Stimulated activated CD4-positive, alpha-beta T cell treated with anti-CD3 and anti-CD28 coated beads, Interleukin-12 subunit alpha, Interleukin-12 subunit beta, amount 100 ng/mL, for 4 hours (primary cell): ENCODE results near the gene SYT3.
"Not testable (repeated sequence)": the region's sequence is repeated elsewhere in the genome, so short reads cannot be mapped to it uniquely, and the experiment has no call there.

Source experiments
- DNase-seq: peaks from one replicate; pipeline ENCODE4 v3.0.0-alpha.2; 2020

SYT3 gene

DNA sequence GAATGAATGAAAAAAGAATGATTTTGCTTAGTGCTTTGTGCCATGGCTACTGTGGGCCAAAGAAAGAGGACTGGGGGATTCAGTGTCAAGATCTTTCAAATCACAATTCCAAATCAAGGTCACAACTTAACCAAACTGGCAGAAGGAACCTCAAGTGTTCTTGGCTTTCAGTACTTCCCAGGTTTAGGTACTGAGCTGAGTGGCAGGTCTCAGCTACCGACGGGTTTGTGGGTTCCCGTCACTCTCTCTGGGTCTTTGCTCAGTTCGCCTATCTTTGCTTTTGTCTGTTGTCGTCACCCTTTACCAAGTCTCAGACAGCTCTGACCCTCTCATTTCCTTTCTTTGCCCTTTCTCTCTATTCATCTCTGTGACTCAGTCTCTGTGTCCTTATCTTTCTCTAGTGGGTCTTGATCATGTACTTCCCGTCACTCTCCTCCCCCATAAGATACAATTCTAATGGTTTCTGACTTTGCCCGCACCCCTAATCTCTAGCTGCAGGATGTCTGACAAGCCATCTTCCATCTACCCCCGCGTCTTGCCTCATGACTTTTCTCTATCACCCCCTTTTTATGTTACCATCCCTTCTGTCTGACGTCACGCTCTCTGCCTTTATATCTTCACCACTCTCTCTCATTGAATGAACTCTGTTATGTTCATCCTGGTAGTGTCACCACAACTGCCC, 38.1 kb downstream of the SYT3 start:
- DNase-seq = no peak

DNA sequence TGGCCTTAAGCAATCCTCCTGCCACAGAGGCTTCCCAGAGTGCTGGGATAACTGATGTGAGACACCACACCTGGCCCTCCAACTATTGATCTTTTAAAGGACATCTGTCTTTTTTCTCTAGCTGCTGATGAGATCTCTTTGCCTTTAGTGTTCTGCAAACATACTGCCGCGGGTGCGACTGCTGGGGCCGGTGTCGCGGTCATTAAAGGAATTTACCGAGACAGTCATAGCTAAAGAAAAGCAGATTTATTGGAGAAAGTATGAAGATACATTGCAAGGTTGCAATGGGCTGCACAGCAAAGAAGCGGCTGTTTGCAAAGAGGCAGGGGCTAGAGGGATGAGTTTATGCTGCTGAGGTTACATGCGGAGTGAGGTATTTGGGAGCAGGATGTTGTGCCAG, 40.3 kb downstream of the SYT3 start:
- no peak for DNase-seq

DNA sequence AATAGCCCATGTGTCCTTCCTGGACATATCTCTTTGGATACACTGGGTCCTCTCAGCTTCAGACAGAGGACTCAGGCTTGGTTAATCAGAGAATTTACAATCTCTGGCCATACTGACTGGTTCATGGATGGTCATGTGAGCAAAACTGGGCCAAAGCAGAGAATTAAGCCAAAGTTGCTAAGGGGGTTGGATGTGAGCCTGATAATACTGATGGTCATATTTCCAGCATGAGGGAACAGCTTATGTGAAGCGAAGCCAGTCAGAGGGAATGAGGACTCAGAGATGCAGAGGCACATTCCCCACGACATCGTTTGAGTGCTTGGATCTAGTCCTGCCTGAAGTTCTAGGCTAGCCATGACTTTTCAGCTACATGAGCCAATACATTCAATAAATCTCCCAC, 49.5 kb downstream of the SYT3 start:
- DNase-seq = no peak

DNA sequence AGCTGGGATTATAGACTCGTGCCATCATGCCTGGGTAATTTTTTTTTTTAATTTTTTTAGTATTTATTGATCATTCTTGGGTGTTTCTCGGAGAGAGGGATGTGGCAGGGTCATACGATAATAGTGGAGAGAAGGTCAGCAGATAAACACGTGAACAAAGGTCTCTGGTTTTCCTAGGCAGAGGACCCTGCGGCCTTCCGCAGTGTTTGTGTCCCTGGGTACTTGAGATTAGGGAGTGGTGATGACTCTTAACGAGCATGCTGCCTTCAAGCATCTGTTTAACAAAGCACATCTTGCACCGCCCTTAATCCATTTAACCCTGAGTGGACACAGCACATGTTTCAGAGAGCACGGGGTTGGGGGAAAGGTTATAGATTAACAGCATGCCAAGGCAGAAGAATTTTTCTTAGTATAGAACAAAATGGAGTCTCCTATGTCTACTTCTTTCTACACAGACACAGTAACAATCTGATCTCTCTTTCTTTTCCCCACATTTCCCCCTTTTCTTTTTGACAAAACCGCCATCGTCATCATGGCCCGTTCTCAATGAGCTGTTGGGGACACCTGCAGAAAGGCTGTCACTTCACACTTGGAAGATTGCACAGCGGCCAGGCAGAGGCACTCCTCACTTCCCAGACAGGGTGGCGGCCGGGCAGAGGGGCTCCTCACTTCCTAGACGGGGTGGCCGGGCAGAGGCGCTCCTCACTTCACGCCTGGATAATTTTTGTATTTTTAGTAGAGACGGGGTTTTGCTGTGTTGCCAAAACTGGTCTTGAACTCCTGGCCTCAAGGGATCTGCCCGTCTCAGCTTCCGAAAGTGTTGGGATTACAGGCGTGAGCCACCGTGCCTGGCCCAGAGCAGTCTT, 57.7 kb downstream of the SYT3 start:
- DNase-seq = not testable (repeated sequence)

DNA sequence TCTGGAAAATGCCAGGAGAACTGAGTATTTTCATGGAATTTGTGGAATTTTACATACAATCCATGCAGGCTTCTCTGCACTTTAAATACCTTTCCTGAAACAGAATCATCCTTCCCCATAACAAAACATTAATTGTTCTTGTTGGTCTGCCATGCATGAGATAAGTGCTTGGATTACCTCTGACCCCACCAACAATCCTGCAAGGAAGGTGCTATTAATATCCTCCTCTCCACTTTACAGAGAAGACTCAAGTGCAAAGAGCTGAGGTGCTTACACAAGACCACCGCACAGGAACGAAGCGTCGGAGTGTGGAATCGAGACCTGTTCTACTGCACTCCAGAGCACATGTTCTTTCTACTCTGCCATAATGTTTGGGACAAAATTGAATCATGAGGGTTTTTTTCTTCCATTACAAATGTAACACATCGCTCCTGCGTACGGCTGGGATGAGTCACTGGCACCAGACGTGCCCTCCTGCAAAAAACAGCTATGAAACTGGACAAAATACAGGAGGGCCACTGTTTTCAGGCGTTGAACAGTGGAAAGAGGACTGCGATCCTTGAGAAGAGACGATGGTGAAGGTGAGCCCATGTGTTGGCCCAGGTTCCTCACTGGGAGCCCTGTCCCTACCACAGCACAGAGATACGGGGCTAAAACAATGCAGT, 58.6 kb downstream of the SYT3 start:
- DNase-seq = no peak

DNA sequence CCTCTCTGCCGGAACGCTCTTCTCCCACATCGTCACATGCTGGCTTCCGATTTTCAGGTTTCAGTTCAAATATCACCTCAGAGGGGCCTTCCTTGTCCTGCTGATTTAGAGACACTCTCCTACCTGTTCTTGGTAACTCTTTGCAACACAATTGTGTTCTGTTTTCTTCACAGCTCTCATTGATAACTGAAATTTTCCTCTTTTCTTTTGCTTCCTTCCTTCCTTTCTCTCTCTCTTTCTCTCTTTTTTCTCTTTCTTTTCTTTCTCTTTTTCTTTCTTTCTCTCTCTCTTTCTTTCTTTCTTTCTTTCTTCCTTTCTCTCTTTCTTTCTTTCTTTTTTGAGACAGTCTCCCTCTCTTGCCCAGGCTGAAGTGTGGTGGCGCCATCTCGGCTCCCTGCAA, 59.4 kb downstream of the SYT3 start:
- no peak for DNase-seq

DNA sequence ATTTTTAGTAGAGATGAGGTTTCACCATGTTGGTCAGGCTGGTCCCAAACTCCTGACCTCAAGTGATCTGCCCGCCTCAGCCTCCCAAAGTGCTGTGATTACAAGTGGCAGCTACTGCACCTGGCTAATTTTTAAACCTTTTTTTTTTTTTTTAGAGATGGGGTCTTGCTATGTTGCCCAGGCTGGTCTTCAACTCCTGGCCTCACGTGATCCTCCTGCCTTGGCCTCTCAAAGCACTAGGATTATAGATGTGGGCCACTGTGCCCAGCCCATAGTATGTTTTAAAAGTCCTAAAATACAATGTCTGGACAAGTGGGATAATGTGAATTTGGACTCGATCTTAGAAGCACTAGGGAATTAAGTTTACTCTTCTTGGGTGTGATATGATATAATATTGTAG, 62.9 kb downstream of the SYT3 start:
- not testable (repeated sequence) for DNase-seq

DNA sequence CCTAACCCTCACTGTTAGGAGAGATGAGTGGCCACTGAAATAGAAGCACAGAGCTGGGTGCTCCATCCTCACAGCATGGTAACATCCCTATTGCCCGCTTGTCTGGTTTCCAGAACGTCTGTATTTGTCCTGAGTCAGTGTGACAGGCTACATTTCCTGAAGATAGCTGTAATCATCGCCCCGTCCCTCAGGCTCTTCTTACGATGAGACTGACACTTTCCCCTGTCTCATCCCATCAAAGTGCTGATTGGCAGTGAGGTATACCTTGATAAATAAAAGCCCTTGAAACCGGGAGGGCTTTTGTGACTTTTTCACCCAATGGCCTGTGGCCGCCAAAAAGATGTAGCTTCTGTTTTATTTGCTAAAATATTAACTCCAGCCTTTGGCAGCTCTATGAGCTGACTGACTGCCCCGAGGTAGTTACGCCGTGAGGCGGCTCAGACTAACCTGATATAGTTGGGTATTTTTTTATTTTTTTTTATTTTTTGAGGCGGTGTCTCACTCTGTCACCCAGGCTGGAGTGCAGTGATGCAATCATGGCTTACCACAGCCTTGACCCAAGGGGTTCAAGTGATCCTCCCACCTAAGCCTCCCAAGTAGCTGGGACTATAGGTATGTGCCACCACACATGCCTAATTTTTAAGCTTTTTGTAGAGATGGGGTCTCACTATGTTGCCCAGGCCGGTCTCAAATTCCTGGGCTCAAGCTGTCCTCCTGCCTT, 65.8 kb downstream of the SYT3 start:
- no peak for DNase-seq
